GM12878 (cell line): Measurements from ENCODE around the gene PRKCQ. TPM values are rescaled to one million over a fixed set of nuclear protein-coding genes. Genes with fewer than 3 reads are reported as not detected.

Experiments
- ATAC-seq: fragments of 200-7000 bp; cut with Tn5 transposase; 3 replicates; pipeline ENCODE4 v1.9.1; 2020; ENCODE audit warnings: mild to moderate bottlenecking, moderate library complexity
- BruUV-seq: library from RNA; stranded (reverse); fragments of 400-500 nt; replicated peaks from 2 replicates; lab custom pipeline; 2021; lab: Mats Ljungman, UMichigan
- CTCF ChIA-PET: fragments of 300-600 bp; sonication (Branson Sonifier 250); formaldehyde crosslinking; extraction: SDS; loops from one replicate; lab custom pipeline; 2021; ENCODE audit warnings: inconsistent platforms; lab: Yijun Ruan, JAX
- POLR2A ChIA-PET: fragments of 350-600 bp; formaldehyde crosslinking; extraction: SDS; loops from one replicate; lab custom pipeline; 2021; ENCODE audit warnings: inconsistent platforms; lab: Charles Lee
- RAD21 ChIA-PET: fragments of 300-600 bp; sonication (Branson Sonifier 250); formaldehyde crosslinking; loops from one replicate; lab custom pipeline; 2023; ENCODE audit warnings: antibody characterized with exemption; ENCODE audit not compliant: unreplicated experiment; lab: Charles Lee
- SMC1A ChIA-PET: fragments of 300-600 bp; sonication (Branson Sonifier 250); formaldehyde crosslinking; loops from one replicate; lab custom pipeline; 2023; ENCODE audit not compliant: unreplicated experiment, uncharacterized antibody; lab: Charles Lee
- DNase-seq: peaks from one replicate; pipeline ENCODE4 v3.0.0-alpha.2; 2011; ENCODE audit warnings: low read depth, low spot score
- FAIRE-seq: peaks from 3 replicates; lab custom pipeline; 2011; peaks lifted over from hg19 to GRCh38; lab: Jason Lieb, UNC
- H2AFZ ChIP-seq: 2 replicates; pipeline ENCODE4 v1.6.0; 2011; ENCODE audit warnings: low read depth, low read length, control low read depth; ENCODE audit not compliant: control insufficient read depth
- H3K27ac ChIP-seq: 2 replicates; pipeline ENCODE4 v1.5.1; 2011; ENCODE audit warnings: control low read depth; ENCODE audit not compliant: control insufficient read depth, insufficient read depth
- H3K27me3 ChIP-seq, 2 experiments: replicated peaks in 1 of 2; 2 replicates each; pipeline versions ENCODE4 v1.6.0 to v1.6.1; 2011; ENCODE audit warnings: low read length in 1 of 2; ENCODE audit not compliant: control insufficient read depth in 2 of 2, insufficient read depth in 2 of 2
- H3K36me3 ChIP-seq, 2 experiments: 2 replicates each; pipeline ENCODE4 v1.5.1; 2011; ENCODE audit warnings: low read length in 1 of 2; ENCODE audit not compliant: control insufficient read depth in 2 of 2, insufficient read depth in 2 of 2
- H3K4me1 ChIP-seq: 2 replicates; pipeline ENCODE4 v1.6.1; 2011; ENCODE audit warnings: mild to moderate bottlenecking, low read length, moderate library complexity, mixed read lengths; ENCODE audit not compliant: control insufficient read depth, insufficient read depth
- H3K4me2 ChIP-seq: 2 replicates; pipeline ENCODE4 v1.6.0; 2011; ENCODE audit warnings: control low read depth; ENCODE audit not compliant: control insufficient read depth, insufficient read depth
- H3K4me3 ChIP-seq: fragments of 200-600 bp; sonication (generic); 2 replicates; pipeline ENCODE4 v1.5.1; 2016
- H3K79me2 ChIP-seq: 2 replicates; pipeline ENCODE4 v1.6.0; 2011; ENCODE audit warnings: low read length; ENCODE audit not compliant: control insufficient read depth, insufficient read depth
- H3K9ac ChIP-seq: 2 replicates; pipeline ENCODE4 v1.8.0; 2011; ENCODE audit warnings: low read length, control low read depth, mixed read lengths; ENCODE audit not compliant: control insufficient read depth, insufficient read depth
- H3K9me3 ChIP-seq: replicated peaks from 3 replicates; pipeline ENCODE4 v1.5.1; 2011; ENCODE audit warnings: mild to moderate bottlenecking, low read length; ENCODE audit not compliant: control insufficient read depth, insufficient read depth
- H4K20me1 ChIP-seq: 2 replicates; pipeline ENCODE4 v1.6.0; 2011; ENCODE audit not compliant: control insufficient read depth, insufficient read depth
- ATF7 ChIP-seq: fragments of 450-650 bp; IDR thresholded peaks from 2 replicates; pipeline ENCODE4 v1.6.1; 2016; ENCODE audit warnings: low read depth, mild to moderate bottlenecking
- CBX5 ChIP-seq: sonication (generic); IDR thresholded peaks from 2 replicates; pipeline ENCODE4 v1.6.1; 2016; ENCODE audit warnings: low read depth, moderate library complexity, mild to moderate bottlenecking, inconsistent platforms
- E2F8 ChIP-seq: fragments of 450-650 bp; IDR thresholded peaks from 2 replicates; pipeline ENCODE4 v1.6.1; 2018; ENCODE audit warnings: mild to moderate bottlenecking, low read depth, moderate library complexity; ENCODE audit not compliant: partially characterized antibody
- IKZF2 ChIP-seq, 2 experiments: fragments of 450-650 bp; IDR thresholded peaks; 2 replicates each; pipeline ENCODE4 v1.6.1; 2017; ENCODE audit warnings: mild to moderate bottlenecking in 2 of 2, moderate library complexity in 2 of 2
- NFYA ChIP-seq: IDR thresholded peaks from 2 replicates; pipeline ENCODE4 v1.6.1; 2011; ENCODE audit warnings: low read depth, mild to moderate bottlenecking, low read length, improper control_type of control experiment, borderline replicate concordance
- POLR2A ChIP-seq: IDR thresholded peaks from 2 replicates; pipeline ENCODE4 v1.6.1; 2011; ENCODE audit warnings: low read depth, mild to moderate bottlenecking, low read length
- RELA ChIP-seq: fragments of 450-650 bp; IDR thresholded peaks from 2 replicates; pipeline ENCODE4 v1.8.0; 2014; ENCODE audit warnings: borderline replicate concordance; ENCODE audit not compliant: partially characterized antibody
- SMAD5 ChIP-seq: IDR thresholded peaks from 2 replicates; pipeline ENCODE4 v1.6.1; 2016; ENCODE audit warnings: antibody characterized with exemption, low read depth
- YBX1 ChIP-seq: fragments of 450-650 bp; IDR thresholded peaks from 2 replicates; pipeline ENCODE4 v1.6.1; 2016; ENCODE audit warnings: antibody characterized with exemption
- WGBS: methylation state at CpG from one replicate; pipeline ENCODE4 v1.1.6; 2016; ENCODE audit warnings: low lambda C conversion rate; ENCODE audit not compliant: insufficient replicate concordance, insufficient coverage; ENCODE audit errors: missing lambda C conversion rate; 5-methylcytosine and 5-hydroxymethylcytosine counted together
- in situ Hi-C: fragments of 300-500 bp; cut with MboI; formaldehyde crosslinking; loops from 9 replicates; pipeline ENCODE4 v1.14.3; 2018; ENCODE audit warnings: mixed read lengths
- intact Hi-C: fragments of 100-400 bp; cut with micrococcal nuclease; formaldehyde crosslinking; loops from one replicate; pipeline ENCODE4 v1.14.2; 2022; ENCODE audit not compliant: unreplicated experiment
- polyA plus RNA-seq, 11 experiments: library from polyadenylated mRNA; depleted of rRNA in 4 of 11; unstranded in 6 of 11; stranded (reverse) in 5 of 11; fragments of >200 nt; fragmentation: Nextera tagmentation in 4 of 11; fragmentation: Illumina TruSeq in 1 of 11; extraction: Ambion mirVana in 4 of 11; extraction: Trizol in 1 of 11; gene quantifications; 1 replicate in 1 of 11; 2 replicates in 10 of 11; pipeline versions ENCODE4 v1.2.1 to v1.2.3, GENCODE V29; 2011 to 2016; ENCODE audit warnings: inconsistent platforms in 2 of 11, missing spikeins in 2 of 11, low read depth in 1 of 11
- total RNA-seq, 4 experiments: library from RNA; depleted of rRNA in 3 of 4; stranded (reverse); fragments of >200 nt in 3 of 4; fragmentation: Illumina TruSeq in 1 of 4; extraction: Trizol in 1 of 4; gene quantifications; 2 replicates each; pipeline versions ENCODE4 v1.2.1 to v1.2.3, GENCODE V29; 2013 to 2021

Gene PRKCQ
- total and polyA plus RNA-seq, 10 of the 15 experiments (the other 5 are each of a cell fraction or from before 2014, with no cell fraction given): 0.26 to 8.9 (median 0.98) TPM

GRCh38 chr10:6593241-6593671 lies 13.2 kb upstream of the PRKCQ start:
- intact Hi-C loops (no loop called here), in situ Hi-C loops (no loop called here)
- WGBS: 31% methylated on average over 7 of the region's 7 CpGs
- Histone ChIP-seq H4K20me1 (no peaks in the 10 kb centered on the region), H3K9me3 (no peaks in the 10 kb centered on the region), H3K4me2 (no peak overlapping the region), H2AFZ (no peak overlapping the region), H3K27me3 (no peaks in the 10 kb centered on the region; a peak in 1 of 4 replicates), H3K79me2 (no peaks in the 10 kb centered on the region), H3K4me3 (no peak overlapping the region), H3K4me1 (no peaks in the 10 kb centered on the region), H3K9ac (no peak overlapping the region), H3K36me3 (no peaks in the 10 kb centered on the region), H3K27ac (no peak overlapping the region)
- RAD21 ChIA-PET: interaction anchor here (0.6 to 2.2 kb wide), 3 partner anchors 12 to 118 kb away, joined by 3 to 11 read pairs (median 4); no protein-coding TSS in a partner anchor
- no peak for ATAC-seq
- CTCF ChIA-PET: interaction anchor here (0.8 to 2.6 kb wide), 5 partner anchors 9 to 178 kb away, joined by 3 to 12 read pairs (median 3); no protein-coding TSS in a partner anchor
- no TSS peak for BruUV-seq
- FAIRE-seq: no peak
- no peak for DNase-seq
- SMC1A ChIA-PET: interaction anchor here (0.7 to 2.9 kb wide), 5 partner anchors 9 to 172 kb away, joined by 3 to 12 read pairs (median 5); partner anchors contain the start of gene PRKCQ
- TF ChIP-seq RELA (no peak), IKZF2 (IDR thresholded peaks at IDR 0.05) (no peak), NFYA (no peak), E2F8 (no peak), YBX1 (no peak), SMAD5 (no peak), CBX5 (no peak), POLR2A (no peak), ATF7 (no peak)
- POLR2A ChIA-PET: no interaction called here
